SK-N-SH (cell line): ENCODE results near the gene SRSF10.
"Not testable (repeated sequence)": the region's sequence is repeated elsewhere in the genome, so short reads cannot be mapped to it uniquely, and the experiment has no call there.

Experiments used
- FOSL2 ChIP-seq: IDR thresholded peaks from 2 replicates; pipeline ENCODE4 v1.4.0; 2012; ENCODE audit warnings: low read depth, mild to moderate bottlenecking, moderate library complexity, borderline replicate concordance
- FOXM1 ChIP-seq: IDR thresholded peaks from 2 replicates; pipeline ENCODE4 v1.4.0; 2012; ENCODE audit warnings: low read depth, mild to moderate bottlenecking
- MAX ChIP-seq: IDR thresholded peaks from 2 replicates; pipeline ENCODE4 v1.4.0; 2012; ENCODE audit warnings: low read depth
- POLR2AphosphoS5 ChIP-seq: IDR thresholded peaks from 2 replicates; pipeline ENCODE4 v1.6.1; 2012; ENCODE audit warnings: low read depth, low read length
- RAD21 ChIP-seq: IDR thresholded peaks from 2 replicates; pipeline ENCODE4 v1.6.1; 2012; ENCODE audit warnings: mild to moderate bottlenecking, low read length
- RFX5 ChIP-seq: IDR thresholded peaks from 2 replicates; pipeline ENCODE4 v1.6.1; 2012; ENCODE audit warnings: mild to moderate bottlenecking, improper control_type of control experiment, low read length
- TAF1 ChIP-seq: IDR thresholded peaks from 2 replicates; pipeline ENCODE4 v1.6.1; 2012; ENCODE audit warnings: low read depth, mild to moderate bottlenecking, low read length, moderate library complexity, borderline replicate concordance
- TF ChIP-seq, protein P1 (sequence below): fragments of 200-600 bp; sonication (generic); IDR thresholded peaks from 2 replicates; pipeline ENCODE4 v1.6.1; 2017; ENCODE audit warnings: antibody characterized with exemption, mild to moderate bottlenecking, moderate library complexity

- not testable (repeated sequence) for TF ChIP-seq FOSL2, TAF1, MAX, POLR2AphosphoS5, RFX5, FOXM1, RAD21
- TF ChIP-seq, protein P1, sequence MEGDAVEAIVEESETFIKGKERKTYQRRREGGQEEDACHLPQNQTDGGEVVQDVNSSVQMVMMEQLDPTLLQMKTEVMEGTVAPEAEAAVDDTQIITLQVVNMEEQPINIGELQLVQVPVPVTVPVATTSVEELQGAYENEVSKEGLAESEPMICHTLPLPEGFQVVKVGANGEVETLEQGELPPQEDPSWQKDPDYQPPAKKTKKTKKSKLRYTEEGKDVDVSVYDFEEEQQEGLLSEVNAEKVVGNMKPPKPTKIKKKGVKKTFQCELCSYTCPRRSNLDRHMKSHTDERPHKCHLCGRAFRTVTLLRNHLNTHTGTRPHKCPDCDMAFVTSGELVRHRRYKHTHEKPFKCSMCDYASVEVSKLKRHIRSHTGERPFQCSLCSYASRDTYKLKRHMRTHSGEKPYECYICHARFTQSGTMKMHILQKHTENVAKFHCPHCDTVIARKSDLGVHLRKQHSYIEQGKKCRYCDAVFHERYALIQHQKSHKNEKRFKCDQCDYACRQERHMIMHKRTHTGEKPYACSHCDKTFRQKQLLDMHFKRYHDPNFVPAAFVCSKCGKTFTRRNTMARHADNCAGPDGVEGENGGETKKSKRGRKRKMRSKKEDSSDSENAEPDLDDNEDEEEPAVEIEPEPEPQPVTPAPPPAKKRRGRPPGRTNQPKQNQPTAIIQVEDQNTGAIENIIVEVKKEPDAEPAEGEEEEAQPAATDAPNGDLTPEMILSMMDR: not testable (repeated sequence)
Observed at GRCh38 chr1:24008574-24009184, 28.6 kb upstream of the SRSF10 start.
